ENCODE results near the gene EFNA1. TPM values are rescaled to one million over a fixed set of nuclear protein-coding genes. Genes with fewer than 3 reads are reported as not detected.

EFNA1 gene
- total and polyA plus RNA-seq, 2 of the 13 experiments (the other 11 are each of a cell fraction or from before 2014, with no cell fraction given), result 81.8 to 874 TPM

DNA sequence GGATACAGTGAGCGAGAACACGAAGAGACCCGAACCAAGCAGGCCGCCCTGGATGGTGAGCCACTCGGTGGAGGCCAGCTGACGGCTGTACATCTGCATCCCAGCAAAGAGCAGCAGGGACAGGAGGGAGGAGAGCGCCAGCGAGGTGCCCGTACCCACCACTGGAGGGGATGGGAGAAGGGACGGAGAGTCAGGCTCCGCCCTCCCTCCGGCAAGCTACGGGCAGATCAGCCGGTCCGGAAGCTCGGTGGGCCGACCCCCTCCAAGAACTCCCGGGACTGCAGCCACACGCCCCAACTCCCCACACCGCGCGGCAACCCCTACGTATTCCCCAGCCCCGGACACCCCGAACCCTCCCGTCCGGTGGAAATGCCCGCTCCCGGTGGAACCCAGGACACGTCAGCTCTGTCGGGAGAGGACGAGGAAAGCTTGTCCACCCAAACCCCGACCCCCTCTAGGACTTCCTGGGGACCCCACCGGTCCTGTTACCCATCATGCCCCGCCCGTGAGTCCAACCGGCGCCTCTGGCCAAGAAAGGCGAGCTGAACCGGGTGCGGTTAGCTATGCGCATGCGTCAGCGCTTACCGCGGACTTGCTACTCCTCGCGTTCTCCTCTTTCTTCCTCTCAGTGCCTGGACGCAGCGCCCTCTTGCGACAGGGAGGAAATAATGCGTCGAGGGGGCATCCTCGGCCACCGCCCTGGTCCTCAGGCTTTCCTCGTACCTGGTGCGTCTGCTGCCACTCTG, 45.2 kb downstream of the EFNA1 start, which contains the start of gene KRTCAP2 (continued):
- TF ChIP-seq, protein P1, sequence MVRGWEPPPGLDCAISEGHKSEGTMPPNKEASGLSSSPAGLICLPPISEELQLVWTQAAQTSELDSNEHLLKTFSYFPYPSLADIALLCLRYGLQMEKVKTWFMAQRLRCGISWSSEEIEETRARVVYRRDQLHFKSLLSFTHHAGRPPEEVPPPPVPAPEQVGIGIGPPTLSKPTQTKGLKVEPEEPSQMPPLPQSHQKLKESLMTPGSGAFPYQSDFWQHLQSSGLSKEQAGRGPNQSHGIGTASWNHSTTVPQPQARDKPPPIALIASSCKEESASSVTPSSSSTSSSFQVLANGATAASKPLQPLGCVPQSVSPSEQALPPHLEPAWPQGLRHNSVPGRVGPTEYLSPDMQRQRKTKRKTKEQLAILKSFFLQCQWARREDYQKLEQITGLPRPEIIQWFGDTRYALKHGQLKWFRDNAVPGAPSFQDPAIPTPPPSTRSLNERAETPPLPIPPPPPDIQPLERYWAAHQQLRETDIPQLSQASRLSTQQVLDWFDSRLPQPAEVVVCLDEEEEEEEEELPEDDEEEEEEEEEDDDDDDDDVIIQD (CRISPR knock-in tag; IDR thresholded peaks at IDR 0.05; ENCODE audit: low read depth), result peak; percentile 65; the same call in 1 of the 2 replicates
- TF ChIP-seq TCF7L2 (IDR thresholded peaks at IDR 0.05; ENCODE audit: low read depth, low read length), result no peak
- TF ChIP-seq TCF7 (IDR thresholded peaks at IDR 0.05; ENCODE audit: low read depth), result no peak
- no peak for TF ChIP-seq ATF3 (CRISPR knock-in tag; IDR thresholded peaks at IDR 0.05)
- no peak for TF ChIP-seq EHMT2 (IDR thresholded peaks at IDR 0.05; ENCODE audit: borderline replicate concordance, low read depth, low read length)
- TF ChIP-seq KAT7 (CRISPR knock-in tag; IDR thresholded peaks at IDR 0.05; ENCODE audit: borderline replicate concordance), result peak; percentile 52; the same call in 1 of the 2 replicates
- TF ChIP-seq ZNF331 (CRISPR knock-in tag; IDR thresholded peaks at IDR 0.05), result peak; percentile 92
- TF ChIP-seq, protein P2, sequence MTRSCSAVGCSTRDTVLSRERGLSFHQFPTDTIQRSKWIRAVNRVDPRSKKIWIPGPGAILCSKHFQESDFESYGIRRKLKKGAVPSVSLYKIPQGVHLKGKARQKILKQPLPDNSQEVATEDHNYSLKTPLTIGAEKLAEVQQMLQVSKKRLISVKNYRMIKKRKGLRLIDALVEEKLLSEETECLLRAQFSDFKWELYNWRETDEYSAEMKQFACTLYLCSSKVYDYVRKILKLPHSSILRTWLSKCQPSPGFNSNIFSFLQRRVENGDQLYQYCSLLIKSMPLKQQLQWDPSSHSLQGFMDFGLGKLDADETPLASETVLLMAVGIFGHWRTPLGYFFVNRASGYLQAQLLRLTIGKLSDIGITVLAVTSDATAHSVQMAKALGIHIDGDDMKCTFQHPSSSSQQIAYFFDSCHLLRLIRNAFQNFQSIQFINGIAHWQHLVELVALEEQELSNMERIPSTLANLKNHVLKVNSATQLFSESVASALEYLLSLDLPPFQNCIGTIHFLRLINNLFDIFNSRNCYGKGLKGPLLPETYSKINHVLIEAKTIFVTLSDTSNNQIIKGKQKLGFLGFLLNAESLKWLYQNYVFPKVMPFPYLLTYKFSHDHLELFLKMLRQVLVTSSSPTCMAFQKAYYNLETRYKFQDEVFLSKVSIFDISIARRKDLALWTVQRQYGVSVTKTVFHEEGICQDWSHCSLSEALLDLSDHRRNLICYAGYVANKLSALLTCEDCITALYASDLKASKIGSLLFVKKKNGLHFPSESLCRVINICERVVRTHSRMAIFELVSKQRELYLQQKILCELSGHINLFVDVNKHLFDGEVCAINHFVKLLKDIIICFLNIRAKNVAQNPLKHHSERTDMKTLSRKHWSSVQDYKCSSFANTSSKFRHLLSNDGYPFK (CRISPR knock-in tag; IDR thresholded peaks at IDR 0.05; ENCODE audit: borderline replicate concordance), result peak; percentile 77; the same call in 1 of the 2 replicates
- TF ChIP-seq SKI (IDR thresholded peaks at IDR 0.05; ENCODE audit: partially characterized antibody), result no peak
- TF ChIP-seq, protein P3, sequence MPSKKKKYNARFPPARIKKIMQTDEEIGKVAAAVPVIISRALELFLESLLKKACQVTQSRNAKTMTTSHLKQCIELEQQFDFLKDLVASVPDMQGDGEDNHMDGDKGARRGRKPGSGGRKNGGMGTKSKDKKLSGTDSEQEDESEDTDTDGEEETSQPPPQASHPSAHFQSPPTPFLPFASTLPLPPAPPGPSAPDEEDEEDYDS (CRISPR knock-in tag; IDR thresholded peaks at IDR 0.05), result peak; percentile 48
- TF ChIP-seq CHCHD3 (CRISPR knock-in tag; IDR thresholded peaks at IDR 0.05), result no peak
- no peak for TF ChIP-seq REL (CRISPR knock-in tag; conservative IDR thresholded peaks at IDR 0.05)
- TF ChIP-seq ZNF710 (CRISPR knock-in tag; IDR thresholded peaks at IDR 0.05; ENCODE audit: borderline replicate concordance), result no peak; the same call in 1 of the 2 replicates
- TF ChIP-seq ZNF776 (CRISPR knock-in tag; IDR thresholded peaks at IDR 0.05), result no peak; the same call in 1 of the 2 replicates
- TF ChIP-seq KLF12 (CRISPR knock-in tag; IDR thresholded peaks at IDR 0.05; ENCODE audit: borderline replicate concordance), result peak; percentile 95
- TF ChIP-seq CBFB (CRISPR knock-in tag; IDR thresholded peaks at IDR 0.05), result peak; percentile 60; the same call in 1 of the 2 replicates
- peak; percentile 66; the same call in 1 of the 2 replicates for TF ChIP-seq ZNF326 (CRISPR knock-in tag; IDR thresholded peaks at IDR 0.05; ENCODE audit: borderline replicate concordance)
- no peak for TF ChIP-seq ZNF850 (CRISPR knock-in tag; conservative IDR thresholded peaks at IDR 0.05)
- TF ChIP-seq ZNF7 (CRISPR knock-in tag; IDR thresholded peaks at IDR 0.05), result no peak
- no peak for TF ChIP-seq ZNF207 (IDR thresholded peaks at IDR 0.05; ENCODE audit: borderline replicate concordance)
- TF ChIP-seq ZNF562 (CRISPR knock-in tag; IDR thresholded peaks at IDR 0.05; ENCODE audit: borderline replicate concordance), result no peak
- TF ChIP-seq PLRG1 (conservative IDR thresholded peaks at IDR 0.05), result no peak
- peak; percentile 76; the same call in 1 of the 2 replicates for TF ChIP-seq SAFB2 (CRISPR knock-in tag; IDR thresholded peaks at IDR 0.05; ENCODE audit: borderline replicate concordance, low read depth)
- TF ChIP-seq ZNF780A (CRISPR knock-in tag; IDR thresholded peaks at IDR 0.05), result no peak

Measured in HepG2 (cell line).